Epithelial cell of proximal tubule (primary cell): ENCODE data around the gene METRNL. TPM values are rescaled to one million over a fixed set of nuclear protein-coding genes. Genes with fewer than 3 reads are reported as not detected.
"Not testable (repeated sequence)": the region's sequence is repeated elsewhere in the genome, so short reads cannot be mapped to it uniquely, and the experiment has no call there.

Experiments
- DNase-seq: peaks from one replicate; pipeline ENCODE4 v3.0.0-alpha.2; 2011; ENCODE audit warnings: low read depth
- H3K4me3 ChIP-seq: 2 replicates; pipeline ENCODE4 v1.5.1; 2011; ENCODE audit warnings: low read depth, mild to moderate bottlenecking, low read length
- CTCF ChIP-seq: conservative IDR thresholded peaks from 2 replicates; pipeline ENCODE4 v1.5.1; 2012; ENCODE audit warnings: low read depth, mild to moderate bottlenecking, low read length
- total RNA-seq: library from RNA; depleted of rRNA; stranded (reverse); fragments of >200 nt; gene quantifications from 2 replicates; pipeline ENCODE4 v1.2.3, GENCODE V29; 2015

Gene METRNL
- total RNA-seq, 1 donor from 2014 or later, result 11.9 TPM

- no peak overlapping the region for H3K4me3 ChIP-seq
- DNase-seq, result no peak
- no peak for TF ChIP-seq CTCF
Observed at GRCh38 chr17:83046448-83047181, 32.8 kb upstream of the METRNL start.

- no peak for DNase-seq
- no peak overlapping the region for H3K4me3 ChIP-seq
- TF ChIP-seq CTCF, result no peak
Observed at GRCh38 chr17:83047182-83047478, 32.3 kb upstream of the METRNL start.

- not testable (repeated sequence) for H3K4me3 ChIP-seq, DNase-seq
Observed at GRCh38 chr17:83047818-83048475, 31.5 kb upstream of the METRNL start.

GRCh38 chr17:83050651-83051395 lies 28.6 kb upstream of the METRNL start:
- peak overlapping the region; percentile 82 for H3K4me3 ChIP-seq
- no peak for DNase-seq
- no peak for TF ChIP-seq CTCF

GRCh38 chr17:83051396-83052240 lies 27.8 kb upstream of the METRNL start:
- no peak for TF ChIP-seq CTCF
- peak overlapping the region; percentile 82 for H3K4me3 ChIP-seq
- no peak for DNase-seq

- DNase-seq, result no peak
- no peak for TF ChIP-seq CTCF
- H3K4me3 ChIP-seq, result peak overlapping the region; percentile 82
Observed at GRCh38 chr17:83052241-83052564, 27.2 kb upstream of the METRNL start.
